Neutrophil (primary cell): ENCODE results near the gene CXADR.
"Not testable (repeated sequence)": the region's sequence is repeated elsewhere in the genome, so short reads cannot be mapped to it uniquely, and the experiment has no call there.

Experiments
- H3K27ac ChIP-seq: fragments of 200-600 bp; sonication (generic); 2 replicates; pipeline ENCODE4 v1.5.1; 2016; ENCODE audit warnings: mild to moderate bottlenecking, moderate library complexity
- H3K27me3 ChIP-seq: fragments of 200-600 bp; sonication (generic); 2 replicates; pipeline ENCODE4 v1.6.0; 2016; ENCODE audit warnings: mild to moderate bottlenecking
- H3K36me3 ChIP-seq: fragments of 200-600 bp; sonication (generic); 2 replicates; pipeline ENCODE4 v1.5.1; 2017
- H3K4me1 ChIP-seq, 2 experiments: fragments of 200-600 bp in 1 of 2; sonication (generic) in 1 of 2; 1 replicate in 1 of 2; 2 replicates in 1 of 2; pipeline versions ENCODE4 v1.5.1 to v1.6.1; 2013 to 2016; ENCODE audit warnings: low read depth in 1 of 2, low read length in 1 of 2, mild to moderate bottlenecking in 1 of 2, moderate library complexity in 1 of 2; ENCODE audit not compliant: control insufficient read depth in 1 of 2, insufficient read depth in 1 of 2
- H3K4me3 ChIP-seq, 2 experiments: fragments of 200-600 bp in 1 of 2; sonication (generic) in 1 of 2; 1 replicate in 1 of 2; 2 replicates in 1 of 2; pipeline ENCODE4 v1.5.1; 2013 to 2016; ENCODE audit warnings: low read depth in 1 of 2, low read length in 1 of 2, mild to moderate bottlenecking in 1 of 2, moderate library complexity in 1 of 2
- H3K9me3 ChIP-seq: fragments of 200-600 bp; sonication (generic); 2 replicates; pipeline ENCODE4 v1.5.1; 2016
- CTCF ChIP-seq: fragments of 200-600 bp; sonication (generic); IDR thresholded peaks from 2 replicates; pipeline ENCODE4 v1.5.1; 2016; ENCODE audit warnings: antibody characterized with exemption

CXADR gene

GRCh38 chr21:17495680-17496079, 17.2 kb upstream of the CXADR start:
- Histone ChIP-seq H3K9me3 (no peaks in the 10 kb centered on the region), H3K36me3 (no peaks in the 10 kb centered on the region), H3K27ac (no peak overlapping the region), H3K27me3 (peaks cover 3% of the 10 kb centered on the region), H3K4me3 (no peak overlapping the region), H3K4me1 (no peaks in the 10 kb centered on the region)
- TF ChIP-seq CTCF = no peak

- no peaks in the 10 kb centered on the region for H3K36me3 ChIP-seq
- no peaks in the 10 kb centered on the region for H3K4me1 ChIP-seq
- no peak overlapping the region for H3K4me3 ChIP-seq
- peaks cover 3% of the 10 kb centered on the region for H3K27me3 ChIP-seq
- TF ChIP-seq CTCF = no peak
- H3K27ac ChIP-seq = no peak overlapping the region
- no peaks in the 10 kb centered on the region for H3K9me3 ChIP-seq
Observed at GRCh38 chr21:17497316-17497715, 15.5 kb upstream of the CXADR start.

GRCh38 chr21:17498586-17498985, 14.3 kb upstream of the CXADR start:
- TF ChIP-seq CTCF = no peak
- H3K9me3 ChIP-seq = no peaks in the 10 kb centered on the region
- H3K27me3 ChIP-seq = peaks cover 3% of the 10 kb centered on the region

GRCh38 chr21:17501107-17502006, 11.5 kb upstream of the CXADR start:
- H3K4me1 ChIP-seq = no peaks in the 10 kb centered on the region
- no peaks in the 10 kb centered on the region for H3K9me3 ChIP-seq
- H3K27ac ChIP-seq = no peak overlapping the region
- no peak overlapping the region for H3K4me3 ChIP-seq
- no peaks in the 10 kb centered on the region for H3K27me3 ChIP-seq
- H3K36me3 ChIP-seq = no peaks in the 10 kb centered on the region
- no peak for TF ChIP-seq CTCF

More at GRCh38 chr21:17498586-17498985, 14.3 kb upstream of the CXADR start:
- H3K4me3 ChIP-seq = no peak overlapping the region
- no peak overlapping the region for H3K27ac ChIP-seq
- no peaks in the 10 kb centered on the region for H3K4me1 ChIP-seq
- no peaks in the 10 kb centered on the region for H3K36me3 ChIP-seq

GRCh38 chr21:17502985-17503384, 9.9 kb upstream of the CXADR start:
- not testable (repeated sequence) for H3K27me3 ChIP-seq, H3K36me3 ChIP-seq, H3K9me3 ChIP-seq, H3K27ac ChIP-seq, H3K4me1 ChIP-seq, H3K4me3 ChIP-seq

GRCh38 chr21:17506951-17507350, 5.9 kb upstream of the CXADR start:
- no peaks in the 10 kb centered on the region for H3K4me1 ChIP-seq
- H3K9me3 ChIP-seq = no peaks in the 10 kb centered on the region
- H3K27ac ChIP-seq = no peak overlapping the region
- no peaks in the 10 kb centered on the region for H3K36me3 ChIP-seq
- peaks cover 30% of the 10 kb centered on the region for H3K27me3 ChIP-seq
- no peak for TF ChIP-seq CTCF
- H3K4me3 ChIP-seq = no peak overlapping the region
